GM08714 (cell line): ENCODE measurements around the gene UBE2QL1.

Experiments
- H3K4me3 ChIP-seq: fragments of 200-500 bp; sonication (Bioruptor generic); 2 replicates; pipeline ENCODE4 v1.5.1; 2014; ENCODE audit warnings: mild to moderate bottlenecking, low read length, inconsistent platforms
- ZNF274 ChIP-seq: IDR thresholded peaks from 2 replicates; pipeline ENCODE4 v1.6.1; 2012; ENCODE audit warnings: mild to moderate bottlenecking, low read depth, low read length

Gene UBE2QL1

GRCh38 chr5:6520201-6520600, 71.5 kb downstream of the UBE2QL1 start:
- H3K4me3 ChIP-seq, result no peak overlapping the region
- TF ChIP-seq ZNF274, result no peak

- TF ChIP-seq ZNF274, result no peak
- H3K4me3 ChIP-seq, result no peak overlapping the region
Measured at GRCh38 chr5:6522331-6522730, 73.7 kb downstream of the UBE2QL1 start.

- no peak overlapping the region for H3K4me3 ChIP-seq
- TF ChIP-seq ZNF274, result no peak
Measured at GRCh38 chr5:6522923-6523322, 74.3 kb downstream of the UBE2QL1 start.

- TF ChIP-seq ZNF274, result no peak
- no peak overlapping the region for H3K4me3 ChIP-seq
Measured at GRCh38 chr5:6525422-6525821, 76.8 kb downstream of the UBE2QL1 start.

- TF ChIP-seq ZNF274, result no peak
- no peak overlapping the region for H3K4me3 ChIP-seq
Measured at GRCh38 chr5:6525910-6526309, 77.3 kb downstream of the UBE2QL1 start.

GRCh38 chr5:6527749-6528455, 79.2 kb downstream of the UBE2QL1 start:
- no peak for TF ChIP-seq ZNF274
- H3K4me3 ChIP-seq, result no peak overlapping the region

GRCh38 chr5:6535594-6535993, 86.9 kb downstream of the UBE2QL1 start:
- TF ChIP-seq ZNF274, result no peak
- no peak overlapping the region for H3K4me3 ChIP-seq

GRCh38 chr5:6539060-6539459, 90.4 kb downstream of the UBE2QL1 start:
- no peak overlapping the region for H3K4me3 ChIP-seq
- no peak for TF ChIP-seq ZNF274

- no peak overlapping the region for H3K4me3 ChIP-seq
- TF ChIP-seq ZNF274, result no peak
Measured at GRCh38 chr5:6540111-6540827, 91.6 kb downstream of the UBE2QL1 start.

GRCh38 chr5:6541256-6542013, 92.8 kb downstream of the UBE2QL1 start:
- TF ChIP-seq ZNF274, result no peak
- no peak overlapping the region for H3K4me3 ChIP-seq

- TF ChIP-seq ZNF274, result no peak
- no peak overlapping the region for H3K4me3 ChIP-seq
Measured at GRCh38 chr5:6542421-6543345, 94.0 kb downstream of the UBE2QL1 start.

- TF ChIP-seq ZNF274, result no peak
- H3K4me3 ChIP-seq, result no peak overlapping the region
Measured at GRCh38 chr5:6543346-6543730, 94.7 kb downstream of the UBE2QL1 start.

GRCh38 chr5:6543830-6544560, 95.3 kb downstream of the UBE2QL1 start:
- no peak overlapping the region for H3K4me3 ChIP-seq
- TF ChIP-seq ZNF274, result no peak
